ENCODE results near the gene FAM110D.

Gene FAM110D

GRCh38 chr1:26160527-26161414, 1.9 kb downstream of the FAM110D start:
- in situ Hi-C loops (cut with HindIII; ENCODE audit: low sequenced_read_pairs): no loop called here

GRCh38 chr1:26161415-26162219, 2.7 kb downstream of the FAM110D start:
- in situ Hi-C loops (cut with HindIII; ENCODE audit: low sequenced_read_pairs): no loop called here

GRCh38 chr1:26162220-26162709, 3.4 kb downstream of the FAM110D start:
- in situ Hi-C loops (cut with HindIII; ENCODE audit: low sequenced_read_pairs): no loop called here

GRCh38 chr1:26163684-26164035, 4.8 kb downstream of the FAM110D start:
- in situ Hi-C loops (cut with HindIII; ENCODE audit: low sequenced_read_pairs): no loop called here

GRCh38 chr1:26164036-26164860, 5.4 kb downstream of the FAM110D start:
- in situ Hi-C loops (cut with HindIII; ENCODE audit: low sequenced_read_pairs): no loop called here

GRCh38 chr1:26164861-26165842, 6.3 kb downstream of the FAM110D start:
- in situ Hi-C loops (cut with HindIII; ENCODE audit: low sequenced_read_pairs): loop anchor here (5.0 kb wide), 3 partner anchors 62 to 93 kb away; no protein-coding TSS in a partner anchor

- in situ Hi-C loops (cut with HindIII; ENCODE audit: low sequenced_read_pairs): loop anchor here (5.0 kb wide), 3 partner anchors 61 to 94 kb away; no protein-coding TSS in a partner anchor
Measured at GRCh38 chr1:26166719-26167281, 7.9 kb downstream of the FAM110D start.

GRCh38 chr1:26168410-26169197, 9.7 kb downstream of the FAM110D start, which contains the start of gene C1orf232:
TSS of gene C1orf232 (minus strand) at chr1:26168963. CDS start at chr1:26168499, 464 bp downstream.
- in situ Hi-C loops (cut with HindIII; ENCODE audit: low sequenced_read_pairs): loop anchor here (5.0 kb wide), 3 partner anchors 59 to 96 kb away; no protein-coding TSS in a partner anchor

GRCh38 chr1:26169198-26169554, 10.3 kb downstream of the FAM110D start:
- in situ Hi-C loops (cut with HindIII; ENCODE audit: low sequenced_read_pairs): loop anchor here (5.0 kb wide), 3 partner anchors 58 to 97 kb away; no protein-coding TSS in a partner anchor

- in situ Hi-C loops (cut with HindIII; ENCODE audit: low sequenced_read_pairs): loop anchor here (5.0 kb wide), 3 partner anchors 57 to 98 kb away; no protein-coding TSS in a partner anchor
Measured at GRCh38 chr1:26169669-26170471, 11.0 kb downstream of the FAM110D start, which contains the start of gene ZNF593. TSS of gene ZNF593 (plus strand) at chr1:26169908. CDS start at chr1:26169984, 76 bp downstream.

GRCh38 chr1:26170472-26170821, 11.6 kb downstream of the FAM110D start:
- in situ Hi-C loops (cut with HindIII; ENCODE audit: low sequenced_read_pairs): no loop called here

- in situ Hi-C loops (cut with HindIII; ENCODE audit: low sequenced_read_pairs): no loop called here
Measured at GRCh38 chr1:26171084-26172072, 12.5 kb downstream of the FAM110D start, which contains the start of gene ZNF593OS. TSS of gene ZNF593OS (minus strand) at chr1:26171832. CDS start at chr1:26171661, 171 bp downstream.

GRCh38 chr1:26175346-26175745, 16.5 kb downstream of the FAM110D start:
- in situ Hi-C loops (cut with HindIII; ENCODE audit: low sequenced_read_pairs): no loop called here

- in situ Hi-C loops (cut with HindIII; ENCODE audit: low sequenced_read_pairs): no loop called here
Measured at GRCh38 chr1:26177182-26177684, 18.4 kb downstream of the FAM110D start, which contains the start of gene CNKSR1. TSS of gene CNKSR1 (plus strand) at chr1:26177491. CDS start at chr1:26177548, 57 bp downstream.

- in situ Hi-C loops (cut with HindIII; ENCODE audit: low sequenced_read_pairs): no loop called here
Measured at GRCh38 chr1:26180010-26180506, 21.2 kb downstream of the FAM110D start.

Data from endothelial cell of hepatic sinusoid (primary cell).